HG02943 (cell line): ENCODE measurements around the gene DOK7.

Source experiments
- ATAC-seq: cut with Tn5 transposase; IDR thresholded peaks from one replicate; pipeline ENCODE4 v1.9.1; 2021; ENCODE audit warnings: mild to moderate bottlenecking, low read depth, moderate library complexity; ENCODE audit not compliant: unreplicated experiment

DOK7 gene

GRCh38 chr4:3461515-3462291, 1.4 kb upstream of the DOK7 start:
- no peak for ATAC-seq

GRCh38 chr4:3462321-3462789, 751 bp upstream of the DOK7 start:
- no peak for ATAC-seq

DNA sequence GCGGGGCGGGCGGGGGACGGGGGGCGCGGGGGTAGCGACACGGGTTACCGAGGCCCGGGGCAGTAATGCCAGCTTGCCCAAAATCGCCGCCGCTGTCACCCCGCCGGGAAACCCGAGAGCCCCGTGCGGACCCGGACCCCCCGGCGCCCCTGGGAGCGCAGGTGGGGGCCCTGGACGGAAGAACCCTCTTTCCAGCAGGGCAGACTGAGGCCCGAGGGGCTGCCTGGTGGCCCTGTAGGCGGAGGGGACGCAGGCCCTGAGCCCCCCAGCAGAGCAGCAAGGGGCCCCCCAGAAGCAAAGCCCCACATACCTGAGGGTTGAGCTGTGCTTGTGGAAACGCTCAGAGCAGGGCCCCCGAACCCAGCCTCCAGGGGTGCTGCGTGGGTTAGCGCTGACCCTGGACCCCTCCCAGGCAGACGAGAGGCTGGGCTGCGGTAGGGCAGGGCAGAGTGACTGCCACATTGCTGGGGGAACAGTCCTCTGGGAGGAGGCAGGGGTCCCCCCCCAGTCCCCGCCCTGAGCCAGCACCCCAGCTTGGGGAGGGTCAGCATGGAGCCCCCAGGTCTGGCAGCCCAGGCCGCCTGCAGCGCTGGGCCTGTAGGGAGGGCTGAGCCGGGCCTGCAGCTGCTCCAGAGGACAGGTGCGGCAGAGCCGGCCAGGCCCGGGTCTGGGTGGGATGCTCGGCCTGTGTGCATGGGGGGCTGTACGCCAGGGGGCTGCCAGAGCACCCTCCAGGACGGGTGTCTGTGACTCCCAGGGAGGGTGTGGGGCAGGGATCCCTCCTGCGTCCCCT, 646 bp downstream of the DOK7 start:
- ATAC-seq: no peak

GRCh38 chr4:3464349-3464905, 1.3 kb downstream of the DOK7 start:
- no peak for ATAC-seq

GRCh38 chr4:3464911-3465697, 2.0 kb downstream of the DOK7 start:
- ATAC-seq: no peak

GRCh38 chr4:3465698-3466671, 2.9 kb downstream of the DOK7 start:
- no peak for ATAC-seq

DNA sequence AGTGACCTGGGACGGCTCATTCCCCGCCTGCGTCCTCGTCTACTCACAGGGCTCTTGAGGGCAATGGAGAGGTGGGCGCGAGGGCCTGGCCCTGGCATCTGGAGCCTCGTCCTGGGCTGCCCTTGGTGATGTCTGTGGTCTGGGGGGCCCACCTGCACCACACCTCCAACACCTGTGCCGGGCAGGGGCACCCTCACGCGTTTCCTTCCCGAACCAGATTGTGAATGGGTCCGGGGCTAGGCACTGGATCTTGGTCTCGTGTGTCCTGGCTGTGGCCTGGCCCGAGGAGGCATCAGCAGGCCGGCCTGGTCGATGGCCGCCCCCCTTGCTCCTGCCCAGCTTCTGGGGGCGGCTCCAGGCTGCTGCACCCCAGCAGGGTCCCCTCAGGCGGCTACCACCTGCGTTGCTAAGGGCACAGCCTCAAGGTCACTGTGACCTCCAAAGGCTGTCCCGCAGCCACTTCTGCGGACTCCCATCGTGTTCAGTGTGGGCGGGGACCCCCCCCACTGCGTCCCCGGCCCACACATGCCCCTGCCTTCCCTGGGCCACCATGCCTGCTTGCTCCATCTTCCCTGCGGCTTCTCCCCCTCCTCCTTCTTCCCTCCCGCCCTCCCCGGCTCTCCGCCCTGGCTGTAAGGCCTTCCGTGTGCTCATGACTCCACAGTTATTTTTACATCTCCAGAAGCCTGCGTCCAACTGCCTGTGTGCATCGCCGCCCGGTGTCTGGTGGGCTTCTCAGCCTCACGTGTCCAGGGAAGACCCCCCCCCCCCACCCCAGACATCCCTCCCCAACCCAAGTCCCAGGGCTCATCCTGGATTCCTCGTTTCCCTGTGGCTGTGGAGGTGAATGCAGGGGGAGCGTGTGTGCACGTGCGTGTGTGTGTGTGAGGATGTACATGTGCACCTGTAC, 3.8 kb downstream of the DOK7 start:
- no peak for ATAC-seq

GRCh38 chr4:3467601-3468031, 4.5 kb downstream of the DOK7 start:
- ATAC-seq: no peak

- ATAC-seq: no peak
Observed at GRCh38 chr4:3468154-3468553, 5.0 kb downstream of the DOK7 start.

DNA sequence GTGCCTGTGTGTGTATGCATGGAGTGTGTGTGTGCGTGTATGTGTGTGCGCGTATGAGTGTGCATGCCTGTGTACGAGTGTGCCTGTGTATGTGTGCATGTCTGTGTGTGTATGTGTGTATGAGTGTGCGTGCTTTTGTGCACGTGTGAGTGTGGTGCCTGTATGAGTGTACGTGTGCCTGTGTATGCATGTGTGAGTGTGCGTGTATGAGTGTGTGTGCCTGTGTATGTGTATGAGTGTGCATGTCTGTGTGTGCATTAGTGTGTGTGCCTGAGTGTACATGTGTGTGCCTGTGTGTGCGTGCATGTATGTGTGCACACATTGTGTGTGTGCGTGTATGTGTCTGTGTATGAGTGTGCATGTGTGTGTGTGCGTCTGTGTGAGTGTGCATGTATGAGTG, 5.7 kb downstream of the DOK7 start:
- no peak for ATAC-seq

DNA sequence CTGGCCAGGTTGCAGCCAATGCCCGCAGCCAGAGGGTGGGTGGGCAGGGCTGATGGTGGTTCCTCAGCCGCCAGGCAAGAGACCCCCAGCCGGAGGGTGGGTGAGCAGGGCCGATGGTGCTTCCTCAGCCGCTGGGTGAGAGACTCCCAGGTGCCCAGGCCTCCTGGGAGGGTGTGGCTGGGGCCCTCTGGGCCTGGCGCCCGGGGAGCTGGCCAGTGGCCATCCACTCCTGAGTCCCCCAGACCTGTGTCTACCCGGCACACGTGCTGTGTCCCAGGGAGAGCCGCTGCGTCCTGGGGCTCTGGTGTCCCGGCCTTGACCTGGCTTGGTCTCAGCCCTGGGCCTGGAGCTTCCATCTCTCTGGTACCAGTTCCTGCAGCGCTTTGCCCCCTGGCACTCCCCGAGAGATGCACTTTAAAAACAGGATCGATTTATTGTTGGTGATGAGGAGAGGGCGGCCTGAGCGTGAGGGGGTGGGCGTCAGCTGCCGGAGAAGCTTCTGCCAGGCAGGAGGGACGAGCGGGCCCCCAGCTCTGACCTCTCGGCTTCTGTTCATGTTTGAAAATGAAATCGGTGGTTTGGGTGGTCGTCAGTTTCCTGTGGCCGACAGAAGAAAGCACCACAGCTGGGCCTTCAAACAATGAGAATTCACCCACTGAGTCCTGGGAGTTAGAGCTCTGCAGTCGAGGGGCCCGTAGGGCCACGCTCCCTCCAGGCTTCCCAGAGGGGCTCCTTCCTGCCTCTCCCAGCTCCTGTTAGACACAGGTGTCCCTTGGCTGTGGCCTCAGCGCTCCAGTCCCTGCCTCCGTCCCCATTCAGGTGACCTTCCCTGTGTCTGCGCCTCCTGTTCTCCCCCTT, 6.5 kb downstream of the DOK7 start:
- ATAC-seq: no peak

DNA sequence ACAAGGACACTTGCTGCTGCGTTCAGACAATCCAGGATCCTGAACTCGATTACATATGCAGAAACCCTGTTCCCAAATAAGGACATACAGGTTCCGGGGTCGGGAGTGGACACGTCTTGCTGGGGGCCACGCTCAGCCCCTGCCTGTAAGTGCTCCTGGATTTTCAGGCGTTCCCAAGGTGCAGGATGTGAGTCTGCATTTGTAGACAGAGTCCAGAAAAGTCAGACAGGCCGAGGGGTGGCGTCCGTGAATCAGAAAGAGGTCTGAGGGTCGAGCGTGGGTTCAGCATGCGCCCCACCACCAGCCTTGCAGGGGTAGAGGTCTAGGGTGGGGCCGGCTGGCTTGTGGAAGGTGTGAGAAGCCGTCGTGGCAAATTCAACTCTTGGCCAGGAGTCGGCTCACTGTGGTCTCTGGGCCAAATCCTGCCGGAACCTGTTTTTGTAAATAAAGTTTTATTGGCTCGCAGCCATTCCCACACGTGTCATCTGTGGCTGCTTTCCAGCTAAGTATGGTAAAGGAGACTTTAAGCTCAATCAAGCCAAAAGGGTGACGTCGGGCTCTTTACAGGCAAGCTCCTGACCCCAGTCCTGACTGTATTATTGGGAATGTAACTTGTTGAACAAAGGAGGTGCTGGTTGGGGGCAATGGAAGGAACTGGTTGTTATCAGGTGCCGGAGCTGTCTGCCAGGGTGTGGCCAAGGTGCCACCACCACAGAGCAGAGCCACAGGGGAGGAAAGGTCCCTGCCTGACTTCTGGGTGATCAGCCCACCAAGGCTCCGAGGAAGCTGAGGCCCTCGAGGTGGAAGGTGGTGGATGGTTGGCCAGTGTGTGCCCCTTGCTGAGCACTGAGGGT, 7.4 kb downstream of the DOK7 start:
- ATAC-seq: no peak

DNA sequence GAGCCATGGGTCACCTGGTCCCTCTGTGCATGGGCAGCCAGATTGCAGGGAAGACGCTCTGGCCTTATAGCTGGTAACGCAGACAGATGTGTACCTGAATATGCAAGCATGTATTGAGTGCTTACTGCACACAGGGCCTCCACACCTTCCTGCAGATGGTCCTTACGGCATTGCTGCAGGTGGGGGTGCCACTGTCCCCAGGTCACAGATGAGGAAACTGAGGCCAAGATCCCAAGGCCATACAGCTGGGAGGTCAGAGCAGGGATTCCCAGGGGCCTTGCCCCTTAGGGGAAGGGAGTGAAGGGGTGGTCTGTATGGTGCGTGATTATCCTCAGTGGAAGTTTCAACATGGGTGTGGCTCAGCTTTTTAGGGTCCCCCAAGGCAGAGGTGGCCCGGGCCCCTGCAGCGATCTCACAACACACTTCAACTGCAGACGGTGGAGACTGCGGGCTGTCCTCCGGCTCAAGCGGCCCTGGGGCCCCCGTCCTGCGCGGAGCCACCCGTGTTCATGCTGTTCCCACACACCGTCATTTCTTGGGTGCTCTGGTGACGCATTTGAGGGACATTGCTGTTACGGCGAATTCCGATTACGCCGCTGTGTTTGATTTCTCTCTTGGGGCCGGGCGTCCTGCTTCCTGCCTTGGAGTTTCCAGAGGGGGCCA, 8.1 kb downstream of the DOK7 start:
- no peak for ATAC-seq

GRCh38 chr4:3471886-3472285, 8.8 kb downstream of the DOK7 start:
- no peak for ATAC-seq

DNA sequence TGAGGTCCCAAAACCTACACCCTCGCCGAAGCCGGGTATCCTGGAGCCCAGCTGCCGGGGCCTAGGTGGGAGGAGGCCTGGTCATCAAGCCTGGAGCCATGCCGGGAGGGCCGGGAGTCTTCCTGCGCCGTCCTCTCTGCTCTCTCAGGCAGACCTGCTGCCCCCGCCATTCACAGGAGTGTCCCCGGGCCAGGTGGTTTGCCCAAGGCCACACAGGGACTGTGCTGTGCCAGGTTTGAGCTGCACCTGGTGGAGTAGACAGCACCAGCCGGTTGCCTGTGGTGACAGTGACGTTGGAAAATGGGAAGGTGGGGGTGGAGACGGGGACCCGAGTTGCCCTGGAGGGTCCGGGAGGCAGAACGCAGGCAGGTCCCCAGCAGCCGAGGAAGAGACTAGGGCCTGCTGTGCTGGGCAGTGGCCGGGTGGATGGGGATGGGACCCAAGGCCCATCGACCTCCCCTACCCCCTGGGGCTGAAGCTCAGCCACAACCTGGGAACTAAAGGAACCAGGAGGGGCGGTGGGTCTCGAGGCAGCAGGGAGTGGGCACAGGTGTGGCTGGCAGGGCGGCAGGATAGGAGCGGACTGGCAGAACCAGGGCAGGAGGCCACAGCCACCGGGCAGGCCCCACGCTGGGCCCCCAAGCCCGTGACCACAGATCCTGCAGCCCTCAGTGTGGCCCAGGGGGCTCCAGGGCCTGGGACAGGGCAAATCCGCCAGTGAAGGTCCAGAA, 9.5 kb downstream of the DOK7 start:
- no peak for ATAC-seq
